Measurements from ENCODE around the gene PARD3B.

PARD3B gene

GRCh38 chr2:205293559-205293958, 748.3 kb downstream of the PARD3B start:
- FAIRE-seq (no peak), DNase-seq (ENCODE audit: low spot score) (no peak)

DNA sequence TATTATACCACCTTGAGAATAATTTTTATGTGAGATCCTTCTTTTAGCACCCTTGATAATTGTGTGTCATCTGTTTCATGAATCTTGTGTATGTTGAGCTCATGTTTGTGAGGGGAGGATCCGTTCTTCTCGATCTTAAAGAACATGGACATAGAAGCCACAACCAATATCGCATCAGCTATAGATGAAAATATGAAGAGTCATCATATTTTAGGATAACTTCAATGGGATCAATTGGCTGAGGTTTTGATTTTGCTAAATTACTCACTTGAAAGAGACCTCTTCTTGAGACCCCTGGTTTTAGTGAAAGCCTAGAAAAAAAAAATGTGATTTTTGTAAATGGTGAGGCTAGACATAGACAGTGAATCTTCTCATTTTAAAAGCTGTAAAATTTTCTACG, 751.7 kb downstream of the PARD3B start:
- FAIRE-seq (no peak), DNase-seq (ENCODE audit: low spot score) (no peak)

- FAIRE-seq (no peak), DNase-seq (ENCODE audit: low spot score) (no peak)
Measured at GRCh38 chr2:205297368-205297767, 752.1 kb downstream of the PARD3B start.

- FAIRE-seq (no peak), DNase-seq (ENCODE audit: low spot score) (no peak)
Measured at GRCh38 chr2:205297846-205298245, 752.6 kb downstream of the PARD3B start.

GRCh38 chr2:205311201-205311600, 765.9 kb downstream of the PARD3B start:
- DNase-seq (ENCODE audit: low spot score), result no peak
- FAIRE-seq, result no peak

DNA sequence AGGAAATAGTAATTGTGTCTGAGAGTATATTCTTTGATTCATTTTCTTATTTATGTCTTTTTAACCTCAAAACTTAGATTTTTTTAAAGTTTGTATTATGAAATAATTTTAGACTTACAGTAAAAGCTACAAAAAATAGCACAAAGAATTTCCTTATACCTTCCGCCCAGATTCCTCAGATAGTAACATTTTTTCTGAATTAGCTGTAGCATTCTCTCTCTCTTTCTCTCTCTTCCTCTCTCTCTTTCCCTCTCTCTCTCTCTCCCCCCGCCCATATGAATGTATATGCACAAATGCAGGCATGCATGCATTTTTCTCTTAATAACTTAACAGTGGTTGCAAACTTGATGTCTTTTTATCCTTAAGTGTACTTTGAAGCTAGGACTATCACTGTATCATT, 776.0 kb downstream of the PARD3B start:
- no peak for DNase-seq (ENCODE audit: low spot score)
- FAIRE-seq, result no peak

GRCh38 chr2:205323929-205324328, 778.7 kb downstream of the PARD3B start:
- DNase-seq (ENCODE audit: low spot score) (no peak), FAIRE-seq (no peak)

GRCh38 chr2:205324355-205324754, 779.1 kb downstream of the PARD3B start:
- FAIRE-seq (no peak), DNase-seq (ENCODE audit: low spot score) (no peak)

DNA sequence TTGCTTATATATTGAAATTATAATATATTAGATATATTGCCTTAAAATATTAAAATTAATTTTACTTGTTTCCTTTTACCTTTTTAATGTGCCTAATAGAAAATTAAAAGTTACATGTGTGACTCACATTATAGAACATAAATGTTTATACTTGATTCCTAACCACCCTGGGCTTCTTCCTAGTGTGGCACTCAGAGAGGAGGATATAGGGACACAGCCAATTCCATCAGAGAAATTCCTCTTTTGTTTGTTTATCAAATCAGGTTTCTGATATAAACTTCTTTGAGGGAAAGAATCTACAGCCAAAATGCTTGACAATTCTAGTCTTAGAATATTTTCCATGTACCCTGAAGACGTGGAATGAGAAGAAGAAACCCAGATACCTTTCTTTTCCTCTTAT, 788.1 kb downstream of the PARD3B start:
- no peak for FAIRE-seq
- no peak for DNase-seq (ENCODE audit: low spot score)

DNA sequence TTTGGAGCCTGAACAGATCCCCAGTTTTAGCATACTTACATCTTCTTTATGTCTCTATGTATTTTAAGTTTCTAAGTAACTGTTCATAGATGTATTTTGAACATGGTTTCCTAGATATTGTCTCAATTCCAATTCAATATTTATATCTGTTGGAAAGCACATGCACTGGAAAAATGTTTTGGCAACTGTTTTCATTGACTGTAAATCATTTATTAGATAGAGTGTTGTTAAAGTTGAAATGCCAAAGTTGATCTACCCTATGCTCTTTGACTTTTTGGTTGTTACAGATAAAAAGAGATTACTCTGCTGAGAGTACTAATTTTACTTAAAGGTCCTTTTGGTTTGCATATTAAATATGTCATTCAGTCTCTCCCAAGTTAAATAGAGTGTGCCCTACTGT, 792.0 kb downstream of the PARD3B start:
- FAIRE-seq (no peak), DNase-seq (ENCODE audit: low spot score) (no peak)

- no peak for FAIRE-seq
- no peak for DNase-seq (ENCODE audit: low spot score)
Measured at GRCh38 chr2:205338156-205338555, 792.9 kb downstream of the PARD3B start.

GRCh38 chr2:205343103-205343502, 797.8 kb downstream of the PARD3B start:
- DNase-seq (ENCODE audit: low spot score) (no peak), FAIRE-seq (no peak)

GRCh38 chr2:205346649-205347048, 801.4 kb downstream of the PARD3B start:
- no peak for DNase-seq (ENCODE audit: low spot score)
- FAIRE-seq, result no peak

- no peak for DNase-seq (ENCODE audit: low spot score)
- FAIRE-seq, result no peak
Measured at GRCh38 chr2:205347899-205348298, 802.6 kb downstream of the PARD3B start.

GRCh38 chr2:205352094-205352493, 806.8 kb downstream of the PARD3B start:
- DNase-seq (ENCODE audit: low spot score) (no peak), FAIRE-seq (no peak)

DNA sequence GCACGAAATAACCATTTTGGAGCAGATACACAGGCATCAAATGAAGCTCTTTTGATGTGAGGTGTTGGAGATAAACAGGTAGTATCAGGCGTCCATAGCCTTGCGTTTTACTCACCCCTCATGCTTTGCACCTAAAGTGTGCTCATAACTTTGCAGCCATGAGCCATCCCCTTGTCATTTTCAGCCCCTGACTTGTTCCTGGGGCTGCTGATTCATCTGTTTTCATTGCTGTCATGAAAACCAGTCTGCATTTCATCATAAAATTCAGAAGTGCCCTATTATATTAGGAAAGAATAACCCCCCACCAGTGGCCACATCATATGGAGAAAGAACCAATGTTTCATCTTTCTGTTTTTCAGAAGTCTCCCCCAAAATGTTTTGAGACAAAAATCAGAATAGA, 807.3 kb downstream of the PARD3B start:
- DNase-seq (ENCODE audit: low spot score) (no peak), FAIRE-seq (no peak)

DNA sequence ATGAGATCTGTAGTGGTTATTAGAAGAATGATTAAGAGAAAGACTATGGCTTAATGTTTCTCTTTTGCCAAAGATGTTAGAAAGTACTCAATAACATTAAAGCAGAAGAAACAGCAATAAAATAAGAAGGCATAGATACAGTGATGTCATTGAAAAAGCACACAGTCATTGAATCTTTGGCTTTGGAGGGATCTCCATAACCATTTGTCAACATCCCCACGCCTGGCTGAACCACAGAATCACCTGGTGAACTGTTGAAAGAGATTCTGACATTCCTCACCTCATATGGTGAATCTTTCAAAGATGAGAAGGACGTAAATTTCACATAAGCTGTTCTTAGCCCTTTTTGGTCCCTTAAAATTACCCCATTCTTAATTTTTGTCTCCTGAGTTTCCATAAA, 812.5 kb downstream of the PARD3B start:
- DNase-seq (ENCODE audit: low spot score) (no peak), FAIRE-seq (no peak)

GRCh38 chr2:205358351-205358815, 813.1 kb downstream of the PARD3B start:
- no peak for FAIRE-seq
- no peak for DNase-seq (ENCODE audit: low spot score)

DNA sequence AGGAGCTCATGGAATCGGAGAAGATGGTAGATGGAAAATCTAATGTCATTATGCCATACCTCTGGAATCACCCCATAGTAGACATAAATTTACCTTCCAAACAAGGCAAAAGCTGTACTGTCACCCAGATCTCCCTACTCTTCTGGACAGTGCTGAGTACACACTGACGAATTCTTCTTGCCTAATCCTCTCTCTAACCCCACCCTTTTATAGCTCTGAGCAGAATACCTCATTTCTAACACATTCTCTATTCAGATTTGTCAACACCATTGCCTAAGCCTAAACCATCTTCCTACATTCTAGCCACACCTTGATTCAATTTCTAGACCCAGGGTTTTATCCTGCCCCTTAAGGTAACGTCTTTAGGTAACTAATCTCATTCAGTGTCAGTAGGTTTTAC, 816.0 kb downstream of the PARD3B start:
- no peak for FAIRE-seq
- DNase-seq (ENCODE audit: low spot score), result no peak

GRCh38 chr2:205361970-205362369, 816.7 kb downstream of the PARD3B start:
- DNase-seq (ENCODE audit: low spot score) (no peak), FAIRE-seq (no peak)

DNA sequence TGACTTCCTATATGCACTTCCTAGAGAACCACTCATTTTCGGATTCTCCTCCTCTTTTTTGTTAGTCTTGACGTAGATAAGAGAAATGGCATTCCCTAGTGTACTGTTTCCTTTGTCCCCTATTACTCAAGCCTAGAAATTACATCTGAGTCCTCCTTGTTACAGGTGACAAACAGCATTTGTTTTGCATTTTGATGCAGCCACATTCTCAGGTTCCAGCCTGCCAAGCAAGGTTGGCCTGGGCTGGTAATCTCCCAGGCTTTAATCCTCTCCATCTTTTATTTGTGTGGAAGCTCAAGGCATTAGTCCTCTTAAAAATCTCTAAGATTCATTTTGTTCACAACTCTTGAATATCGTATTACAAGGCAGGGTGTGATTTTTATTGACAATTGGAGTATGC, 819.0 kb downstream of the PARD3B start:
- FAIRE-seq (no peak), DNase-seq (ENCODE audit: low spot score) (no peak)

GRCh38 chr2:205366336-205367060, 821.2 kb downstream of the PARD3B start:
- no peak for FAIRE-seq
- no peak for DNase-seq (ENCODE audit: low spot score)

GRCh38 chr2:205367331-205367935, 822.2 kb downstream of the PARD3B start:
- no peak for DNase-seq (ENCODE audit: low spot score)

More at GRCh38 chr2:205367331-205367935, 822.2 kb downstream of the PARD3B start:
- no peak for FAIRE-seq

Measured in RCC 7860 (cell line).